Measurements from ENCODE around the gene CNBD2. TPM values are rescaled to one million over a fixed set of nuclear protein-coding genes. Genes with fewer than 3 reads are reported as not detected.

CNBD2 gene
- total RNA-seq (ENCODE audit: low replicate concordance), result 4.4 and 6.1 TPM in 2 replicates

GRCh38 chr20:35967979-35968640, at the start of gene CNBD2:
Gene CNBD2, plus strand, starts transcription at chr20:35968590. Its CDS starts 173 bp downstream, at chr20:35968763.
- TF ChIP-seq EZH2 (IDR thresholded peaks at IDR 0.05), result no peak
- no peak for TF ChIP-seq EZH2phosphoT487 (IDR thresholded peaks at IDR 0.05)
- TF ChIP-seq CTCF (IDR thresholded peaks at IDR 0.05), result no peak
- H3K79me2 ChIP-seq (ENCODE audit: low read depth), result no peaks in the 10 kb centered on the region
- no peaks in the 10 kb centered on the region for H3K4me1 Mint-ChIP-seq

GRCh38 chr20:35920523-35920922, 47.9 kb upstream of the CNBD2 start:
- H3K4me1 ChIP-seq, result no peaks in the 10 kb centered on the region
- Mint-ChIP-seq H3K4me3 (no peak overlapping the region), H3K27ac (no peak overlapping the region), H3K27me3 (ENCODE audit: insufficient read depth, low read depth) (no peaks in the 10 kb centered on the region), H3K4me1 (no peaks in the 10 kb centered on the region), H3K36me3 (peaks cover 4% of the 10 kb centered on the region), H3K9me3 (no peaks in the 10 kb centered on the region)
- peaks cover 3% of the 10 kb centered on the region for H4K20me1 ChIP-seq (ENCODE audit: low read depth)
- no peak overlapping the region for H3K9ac ChIP-seq
- no peak overlapping the region for H3K27ac ChIP-seq
- no peaks in the 10 kb centered on the region for H3K36me3 ChIP-seq
- no peak overlapping the region for H3K4me3 ChIP-seq
- no peak for DNase-seq (ENCODE audit: low spot score)
- no peak for TF ChIP-seq EZH2phosphoT487 (IDR thresholded peaks at IDR 0.05)
- no peak overlapping the region for H2AFZ ChIP-seq (replicated peaks)
- H3K4me2 ChIP-seq, result no peak overlapping the region
- H3K27me3 ChIP-seq, result no peaks in the 10 kb centered on the region
- H3K79me2 ChIP-seq (ENCODE audit: low read depth), result no peaks in the 10 kb centered on the region
- H3K9me3 ChIP-seq (ENCODE audit: low read depth), result no peaks in the 10 kb centered on the region
- H3F3A ChIP-seq (ENCODE audit: low read depth), result no peaks in the 10 kb centered on the region

More at GRCh38 chr20:35967979-35968640, at the start of gene CNBD2:
- H3K9me3 ChIP-seq (ENCODE audit: low read depth), result no peaks in the 10 kb centered on the region
- H4K20me1 ChIP-seq (ENCODE audit: low read depth), result no peaks in the 10 kb centered on the region
- H2AFZ ChIP-seq (replicated peaks), result no peak within 1 kb of the TSS
- no peak within 1 kb of the TSS for H3K4me2 ChIP-seq
- H3K36me3 Mint-ChIP-seq, result no peaks in the 10 kb centered on the region
- H3K9ac ChIP-seq, result no peak within 1 kb of the TSS
- H3K36me3 ChIP-seq, result no peaks in the 10 kb centered on the region
- no peak within 1 kb of the TSS for H3K27ac Mint-ChIP-seq
- no peak for DNase-seq (ENCODE audit: low spot score)
- no peak within 1 kb of the TSS for H3K4me3 ChIP-seq
- H3K27ac ChIP-seq, result no peak within 1 kb of the TSS
- H3K27me3 ChIP-seq, result no peaks in the 10 kb centered on the region
- no peaks in the 10 kb centered on the region for H3F3A ChIP-seq (ENCODE audit: low read depth)
- peaks cover 3% of the 10 kb centered on the region for H3K27me3 Mint-ChIP-seq (ENCODE audit: insufficient read depth, low read depth)
- peak within 1 kb of the TSS; percentile 57 for H3K4me3 Mint-ChIP-seq
- peaks cover 5% of the 10 kb centered on the region for H3K4me1 ChIP-seq
- no peaks in the 10 kb centered on the region for H3K9me3 Mint-ChIP-seq

GRCh38 chr20:35929301-35929700, 39.1 kb upstream of the CNBD2 start:
- Histone ChIP-seq H3F3A (ENCODE audit: low read depth) (no peaks in the 10 kb centered on the region), H3K27me3 (no peaks in the 10 kb centered on the region), H3K9ac (no peak overlapping the region), H3K27ac (no peak overlapping the region), H3K36me3 (no peaks in the 10 kb centered on the region), H3K79me2 (ENCODE audit: low read depth) (no peaks in the 10 kb centered on the region), H3K4me3 (no peak overlapping the region), H3K4me1 (peaks cover 3% of the 10 kb centered on the region), H3K9me3 (ENCODE audit: low read depth) (no peaks in the 10 kb centered on the region), H4K20me1 (ENCODE audit: low read depth) (peaks cover 6% of the 10 kb centered on the region), H3K4me2 (no peak overlapping the region), H2AFZ (replicated peaks) (no peak overlapping the region)
- Mint-ChIP-seq H3K27me3 (ENCODE audit: insufficient read depth, low read depth) (no peaks in the 10 kb centered on the region), H3K9me3 (no peaks in the 10 kb centered on the region), H3K36me3 (peaks cover 18% of the 10 kb centered on the region), H3K4me3 (no peak overlapping the region), H3K27ac (no peak overlapping the region), H3K4me1 (peaks cover 3% of the 10 kb centered on the region)
- no peak for TF ChIP-seq CTCF (IDR thresholded peaks at IDR 0.05)
- no peak for TF ChIP-seq EZH2 (IDR thresholded peaks at IDR 0.05)
- TF ChIP-seq EZH2phosphoT487 (IDR thresholded peaks at IDR 0.05), result no peak
- DNase-seq (ENCODE audit: low spot score), result no peak

GRCh38 chr20:35934050-35934449, 34.3 kb upstream of the CNBD2 start:
- Mint-ChIP-seq H3K27ac (no peak overlapping the region), H3K4me1 (peaks cover 10% of the 10 kb centered on the region), H3K9me3 (no peaks in the 10 kb centered on the region), H3K27me3 (ENCODE audit: insufficient read depth, low read depth) (no peaks in the 10 kb centered on the region), H3K36me3 (peaks cover 22% of the 10 kb centered on the region), H3K4me3 (no peak overlapping the region)
- Histone ChIP-seq H3K9ac (no peak overlapping the region), H4K20me1 (ENCODE audit: low read depth) (peaks cover 10% of the 10 kb centered on the region), H3F3A (ENCODE audit: low read depth) (no peaks in the 10 kb centered on the region), H3K79me2 (ENCODE audit: low read depth) (peaks cover 8% of the 10 kb centered on the region), H3K36me3 (no peaks in the 10 kb centered on the region), H2AFZ (replicated peaks) (no peak overlapping the region), H3K27me3 (no peaks in the 10 kb centered on the region), H3K4me1 (peaks cover 5% of the 10 kb centered on the region), H3K27ac (no peak overlapping the region), H3K4me2 (no peak overlapping the region), H3K4me3 (no peak overlapping the region), H3K9me3 (ENCODE audit: low read depth) (no peaks in the 10 kb centered on the region)
- TF ChIP-seq EZH2phosphoT487 (IDR thresholded peaks at IDR 0.05), result no peak
- TF ChIP-seq CTCF (IDR thresholded peaks at IDR 0.05), result no peak
- TF ChIP-seq EZH2 (IDR thresholded peaks at IDR 0.05), result no peak
- DNase-seq (ENCODE audit: low spot score), result no peak
